Measurements from ENCODE around the gene ST6GALNAC2.
"Not testable (repeated sequence)": the region's sequence is repeated elsewhere in the genome, so short reads cannot be mapped to it uniquely, and the experiment has no call there.

Gene ST6GALNAC2

DNA sequence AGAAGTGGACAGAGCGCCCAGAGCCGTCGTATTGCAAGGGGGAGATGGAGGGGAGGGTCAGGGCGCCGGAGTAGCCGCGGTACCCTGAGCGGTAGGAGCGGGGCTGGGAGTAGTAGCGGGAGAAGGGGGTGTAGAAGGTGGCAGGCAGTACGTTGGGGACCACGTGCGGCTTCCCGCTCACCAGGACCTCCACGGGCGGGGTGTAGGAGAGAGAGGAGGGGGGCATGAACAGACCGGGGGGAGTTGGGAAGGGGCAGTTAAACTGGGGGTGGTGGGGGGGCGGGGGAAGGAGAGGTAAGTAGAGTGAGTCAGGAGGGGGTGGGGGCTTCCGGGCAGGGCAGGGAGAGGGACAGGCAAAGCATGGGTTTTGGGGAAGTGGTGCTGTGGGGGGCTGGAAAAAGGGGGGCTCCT is 16.8 kb downstream of the ST6GALNAC2 start:
- no peak for DNase-seq

DNA sequence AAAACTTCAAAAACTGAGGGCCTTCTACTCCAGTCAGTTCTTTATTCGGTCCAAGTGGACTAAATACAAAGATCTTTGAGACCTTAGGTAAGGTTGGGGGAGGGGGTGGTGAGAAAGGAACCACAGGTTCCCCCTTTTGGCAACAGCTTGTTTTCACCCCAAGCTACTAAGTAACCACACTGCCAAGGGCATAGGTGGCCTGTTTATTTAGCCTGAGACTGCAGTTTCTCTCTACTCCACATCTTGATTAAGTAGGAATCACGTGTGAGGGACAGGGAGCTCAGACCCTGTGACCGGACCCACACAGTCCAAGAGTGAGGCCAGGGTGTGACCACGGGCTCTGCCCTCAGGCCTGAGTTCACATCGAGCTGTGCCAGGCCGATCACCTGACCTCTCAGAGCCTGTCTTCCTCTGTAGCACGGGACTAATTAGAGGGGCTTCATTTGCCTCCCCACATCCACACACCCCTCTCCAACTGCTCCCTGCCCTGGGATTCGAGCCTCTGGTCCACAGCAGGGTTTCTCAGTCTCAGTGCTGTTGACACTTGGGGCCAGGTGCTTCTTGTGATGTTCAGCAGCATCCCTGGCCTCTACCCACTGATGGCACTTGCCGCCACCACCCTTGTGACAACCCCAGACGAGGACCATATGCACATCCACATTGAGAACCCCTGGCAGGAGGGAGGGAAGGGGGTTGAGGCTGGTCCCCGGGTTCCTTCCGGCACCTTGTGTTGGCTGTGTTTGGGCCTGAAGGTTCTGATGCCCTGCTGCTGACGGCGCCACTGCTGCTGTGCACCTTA is 17.8 kb downstream of the ST6GALNAC2 start:
- no peak for DNase-seq

DNA sequence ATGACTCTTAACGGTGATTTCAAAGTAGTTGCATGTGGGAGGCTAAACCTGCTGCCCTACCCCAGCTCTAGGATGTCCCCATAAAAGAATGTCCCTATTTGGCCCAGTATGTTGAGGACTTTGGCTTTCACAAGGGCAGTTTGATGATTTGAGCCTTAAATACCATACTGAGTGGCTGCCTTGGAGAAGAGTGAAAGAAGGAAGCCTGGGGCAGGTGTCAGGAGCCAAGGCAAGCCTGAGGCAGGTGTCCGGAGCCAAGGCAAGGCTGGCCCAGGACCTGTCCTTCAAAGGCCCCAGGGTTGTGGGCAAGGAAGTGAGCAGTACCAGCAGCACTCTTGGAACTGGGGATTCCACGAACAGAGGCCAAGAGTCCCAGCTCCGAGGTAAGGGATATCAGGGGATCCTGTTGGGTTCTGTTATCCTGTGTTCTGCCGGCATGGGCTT is 18.6 kb downstream of the ST6GALNAC2 start:
- no peak for DNase-seq

DNA sequence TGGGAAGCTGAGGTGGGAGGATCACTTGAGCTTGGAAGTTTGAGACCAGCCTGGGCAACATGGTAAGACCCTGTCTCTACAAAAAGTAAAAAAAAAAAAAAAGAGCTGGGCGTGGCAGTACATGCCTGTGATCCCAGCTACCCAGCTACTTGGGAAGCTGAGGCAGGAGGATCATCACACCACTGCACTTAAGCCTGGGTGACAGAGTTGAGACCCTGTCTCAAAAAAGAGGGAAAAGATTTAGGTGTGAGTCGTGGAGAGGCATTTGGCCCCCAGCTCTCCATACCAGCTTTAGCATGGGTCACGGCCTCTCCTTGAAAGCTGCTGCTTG is 19.1 kb downstream of the ST6GALNAC2 start:
- no peak for DNase-seq

- no peak for DNase-seq
These were observed 19.7 kb downstream of the ST6GALNAC2 start for GRCh38 chr17:76565728-76566612.

- DNase-seq = not testable (repeated sequence)
These were observed 20.5 kb downstream of the ST6GALNAC2 start for GRCh38 chr17:76564991-76565727.

DNA sequence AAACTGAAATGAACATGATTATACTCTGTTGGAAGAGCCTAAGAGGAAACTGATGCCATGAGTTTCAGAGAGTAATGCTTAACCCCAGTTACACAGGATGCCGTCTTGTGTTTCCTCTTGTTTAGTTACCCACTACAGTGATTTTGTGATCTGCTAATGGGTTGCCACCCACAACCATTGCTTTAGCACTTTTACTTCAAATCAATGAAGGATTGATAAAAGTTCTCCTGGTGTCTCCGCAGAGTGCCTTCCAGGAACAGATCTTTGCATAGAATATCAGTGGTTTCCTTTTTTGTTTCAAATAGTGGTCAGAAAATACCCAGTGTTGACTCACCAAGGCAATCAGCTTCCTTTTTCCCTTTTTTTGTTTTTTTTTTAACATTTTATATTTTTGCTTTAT is 22.3 kb downstream of the ST6GALNAC2 start:
- DNase-seq = not testable (repeated sequence)

DNA sequence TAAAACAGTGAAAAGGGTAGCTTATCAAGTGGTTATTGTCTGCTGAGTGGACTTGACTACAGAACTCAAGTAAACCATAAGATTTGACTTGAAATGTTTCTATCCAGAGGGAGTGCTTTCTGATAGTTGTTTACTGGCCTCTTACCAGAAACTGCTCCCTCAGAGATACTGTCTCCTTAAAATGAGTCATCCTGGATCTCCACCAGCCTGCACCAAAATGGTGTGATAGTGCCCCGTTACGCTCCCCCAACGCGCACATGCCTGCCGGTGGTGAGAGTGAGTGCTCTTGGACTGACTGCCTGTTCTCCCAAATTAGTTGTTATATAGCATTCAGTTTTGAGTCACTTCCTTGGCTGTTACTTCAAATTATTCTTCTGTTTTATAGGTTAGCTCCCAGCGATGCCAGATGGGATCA is 22.9 kb downstream of the ST6GALNAC2 start:
- DNase-seq = no peak

DNA sequence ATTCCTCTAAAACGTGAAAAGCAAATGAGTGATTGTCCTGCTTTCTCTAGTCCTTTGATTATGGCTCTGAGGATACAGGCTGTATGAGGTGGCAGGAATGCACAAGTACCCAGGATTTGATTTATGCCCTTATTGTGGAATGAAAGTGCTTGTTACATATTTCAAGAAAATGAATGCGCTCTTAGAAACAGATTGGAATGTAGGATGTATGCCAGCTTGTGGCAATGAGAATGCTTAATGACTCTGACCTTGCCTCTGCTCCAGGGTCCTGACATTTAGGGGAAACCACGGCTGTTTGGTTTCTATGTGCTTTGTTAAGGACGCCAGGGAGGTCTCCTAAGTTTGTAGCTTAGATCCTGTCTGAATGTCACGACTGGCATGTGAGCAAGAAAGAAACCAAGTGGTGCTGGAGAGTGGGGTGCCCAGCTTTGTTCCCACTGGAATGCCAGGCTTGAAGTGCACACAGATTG is 23.8 kb downstream of the ST6GALNAC2 start:
- DNase-seq = no peak

- DNase-seq = no peak
These were observed 24.3 kb downstream of the ST6GALNAC2 start for GRCh38 chr17:76561332-76561731.

DNA sequence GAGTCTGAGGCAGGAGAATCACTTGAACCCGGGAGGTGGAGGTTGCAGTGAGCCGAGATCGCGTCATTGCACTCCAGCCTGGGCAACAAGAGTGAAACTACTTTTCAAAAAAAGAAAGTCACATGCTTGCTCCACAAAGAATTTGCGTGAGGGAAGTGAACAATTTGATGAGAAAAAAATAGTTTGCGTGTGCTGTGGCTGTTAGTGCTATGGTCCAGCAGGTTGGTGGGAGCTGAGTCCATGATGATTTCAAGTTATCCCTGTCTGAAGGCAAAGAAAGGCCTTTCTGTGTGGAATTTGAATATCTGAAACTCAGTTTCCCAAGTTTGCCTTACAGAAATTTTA is 24.8 kb downstream of the ST6GALNAC2 start:
- no peak for DNase-seq

DNA sequence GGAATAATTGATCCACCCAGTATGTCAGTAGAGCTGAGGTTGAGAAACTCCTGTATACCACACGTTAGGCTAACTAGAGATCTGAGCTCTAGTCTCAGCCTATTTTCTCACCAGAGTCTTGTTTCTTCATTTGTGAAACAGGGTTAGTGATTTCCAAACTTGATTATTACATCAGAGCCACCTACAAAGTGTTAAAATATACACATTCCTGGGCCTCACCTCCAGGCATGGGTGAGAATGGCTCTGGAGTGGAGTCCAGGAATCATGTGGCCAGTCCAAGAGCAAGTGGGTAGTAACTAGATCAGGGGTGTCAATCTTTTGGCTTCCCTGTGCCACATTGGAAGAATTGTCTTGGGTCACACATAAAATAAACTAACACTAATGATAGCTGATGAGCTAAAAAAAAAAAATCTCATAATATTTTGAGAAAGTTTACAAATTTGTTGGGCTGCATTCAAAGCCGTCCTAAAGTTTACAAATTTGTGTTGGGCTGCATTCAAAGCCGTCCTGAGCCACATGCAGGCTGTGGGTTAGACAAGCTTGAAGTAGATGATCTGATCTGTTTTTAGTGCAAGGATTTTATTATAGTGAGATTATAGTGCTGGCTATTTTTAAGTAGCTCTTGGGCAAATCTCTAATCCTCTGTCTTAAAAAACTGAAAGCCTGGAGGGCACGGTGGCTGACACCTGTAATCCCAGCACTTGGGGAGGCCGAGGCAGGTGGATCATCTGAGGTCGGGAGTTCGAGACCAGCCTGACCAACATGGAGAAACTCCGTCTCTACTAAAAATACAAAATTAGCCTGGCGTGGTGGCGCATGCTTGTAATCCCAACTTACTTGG is 25.4 kb downstream of the ST6GALNAC2 start:
- DNase-seq = no peak

GRCh38 chr17:76559460-76559859 is 26.2 kb downstream of the ST6GALNAC2 start:
- not testable (repeated sequence) for DNase-seq

GRCh38 chr17:76558198-76559095 is 27.2 kb downstream of the ST6GALNAC2 start:
- DNase-seq = no peak

DNA sequence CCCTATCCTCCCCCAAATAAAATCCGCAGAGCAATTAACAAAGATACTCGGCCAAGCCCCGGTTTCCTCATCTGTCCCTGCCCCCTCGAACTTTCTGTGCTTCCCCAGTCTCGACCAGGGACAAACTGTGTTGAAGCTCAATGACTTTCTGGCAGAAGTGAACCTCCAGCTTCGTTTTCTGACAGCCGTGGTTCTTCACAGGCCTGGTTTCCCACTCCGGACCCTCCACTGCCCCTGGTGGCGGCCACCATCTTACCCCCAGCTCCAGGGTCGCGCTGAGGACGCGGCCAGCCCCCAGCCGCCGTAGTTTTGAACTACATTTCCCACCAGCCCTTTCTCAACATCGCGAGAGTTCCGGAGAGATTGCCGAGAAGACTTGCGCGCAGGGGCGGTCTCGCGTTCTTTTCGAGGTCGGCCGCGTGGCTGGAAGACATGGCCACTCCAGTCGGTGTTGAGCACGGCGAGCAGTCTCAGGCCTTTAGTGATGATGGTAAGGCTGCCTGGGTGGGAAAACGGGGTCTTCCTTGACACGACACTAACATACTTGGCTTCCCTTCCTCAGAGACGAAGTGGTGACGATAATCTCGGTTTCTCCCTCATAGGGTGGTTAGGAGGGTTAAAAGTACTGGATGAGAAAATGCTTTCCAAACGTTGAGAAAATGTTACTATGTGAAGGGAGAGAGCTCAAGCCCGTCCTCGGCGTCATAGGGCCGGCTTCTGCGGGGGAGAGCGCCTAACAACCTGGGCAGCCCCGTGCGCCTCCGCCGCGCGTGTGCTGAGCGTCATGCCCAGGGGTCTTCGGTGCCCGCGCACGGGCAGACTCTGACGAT is 28.1 kb downstream of the ST6GALNAC2 start:
- DNase-seq = peak; percentile 98

- no peak for DNase-seq
These were observed 28.8 kb downstream of the ST6GALNAC2 start for GRCh38 chr17:76556765-76557367.

GRCh38 chr17:76554131-76554530 is 31.5 kb downstream of the ST6GALNAC2 start:
- peak; percentile 51 for DNase-seq

DNA sequence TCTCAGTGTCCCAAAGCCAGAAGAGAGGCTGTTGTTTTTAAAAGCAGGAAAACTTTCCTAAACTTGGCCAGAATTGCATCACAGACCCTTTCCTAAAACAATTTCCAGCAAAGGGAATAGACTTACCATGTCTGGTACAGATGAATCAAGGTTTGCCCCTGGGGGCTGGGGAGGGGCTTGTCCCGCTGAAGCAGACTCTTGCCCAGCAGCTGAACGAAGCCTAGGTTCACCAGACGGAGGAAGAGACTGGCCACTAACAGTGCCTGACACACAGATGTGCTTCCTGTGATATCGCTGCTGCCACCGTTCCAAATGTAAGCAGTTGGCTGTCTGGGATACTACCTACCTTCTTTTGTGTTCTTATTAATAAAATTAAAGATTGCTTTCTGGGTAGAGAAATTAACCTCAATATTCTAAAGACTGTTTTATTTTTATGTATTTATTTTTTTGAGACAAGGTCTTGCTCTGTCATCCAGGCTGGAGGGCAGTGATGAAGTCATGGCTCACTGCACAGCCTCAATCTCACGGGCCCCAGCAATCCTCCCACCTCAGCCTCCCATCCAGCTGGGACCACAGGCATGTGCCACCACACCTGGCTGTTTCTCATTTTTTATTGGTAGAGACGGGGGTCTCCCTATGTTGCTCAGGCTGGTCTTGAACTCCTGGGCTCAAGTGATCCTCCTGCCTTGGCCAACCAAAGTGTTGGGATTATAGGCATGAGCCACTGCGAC is 32.3 kb downstream of the ST6GALNAC2 start:
- no peak for DNase-seq

DNA sequence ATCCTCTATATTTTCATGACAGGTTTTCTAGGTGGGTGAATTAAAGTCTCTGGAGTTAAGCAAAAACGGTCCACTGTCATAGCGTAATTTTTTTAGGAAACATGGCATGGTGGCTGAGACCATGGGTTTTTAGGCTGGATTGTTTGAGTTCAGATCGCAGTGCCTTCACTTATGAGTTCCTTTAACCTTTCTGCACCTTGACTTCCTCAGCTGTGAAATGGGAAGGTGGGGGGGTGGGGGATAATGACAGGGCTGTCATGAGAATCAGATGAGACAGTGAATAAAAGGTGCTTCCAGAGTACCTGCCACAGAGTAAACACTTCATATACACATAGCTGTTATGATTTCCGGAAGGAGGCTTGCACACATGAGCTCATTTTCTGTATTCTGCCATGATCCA is 34.0 kb downstream of the ST6GALNAC2 start:
- DNase-seq = no peak
